ENCODE measurements around the gene OR51T1.

- TF ChIP-seq CTCF (IDR thresholded peaks at IDR 0.05): no peak
- no peak for TF ChIP-seq POLR2A (IDR thresholded peaks at IDR 0.05)
Measured at GRCh38 chr11:4916581-4916980, 34.9 kb downstream of the OR51T1 start.
